K562 (cell line): ENCODE measurements around the gene PPP2R2B. TPM values are rescaled to one million over a fixed set of nuclear protein-coding genes. Genes with fewer than 3 reads are reported as not detected.

ENCODE experiments used
- ATAC-seq: fragments of 200-7000 bp; cut with Tn5 transposase; 3 replicates; pipeline ENCODE4 v1.9.1; 2020; ENCODE audit warnings: moderate library complexity
- BruUV-seq: library from RNA; stranded (reverse); fragments of 400-500 nt; replicated peaks from 2 replicates; lab custom pipeline; 2021; lab: Mats Ljungman, UMichigan
- CTCF ChIA-PET: fragments of 300-600 bp; formaldehyde crosslinking; extraction: SDS; loops from one replicate; lab custom pipeline; 2021; ENCODE audit warnings: low intra/inter-chr PET ratio; lab: Yijun Ruan, JAX
- POLR2A ChIA-PET: fragments of 300-600, 350-650 bp; sonication (Branson Sonifier 250); formaldehyde crosslinking; extraction: SDS; loops from one replicate; lab custom pipeline; 2021; ENCODE audit warnings: antibody characterized with exemption, inconsistent platforms; lab: Yijun Ruan, JAX
- DNase-seq, 4 experiments: peaks; one replicate each; pipeline versions ENCODE4 v3.0.0 to v3.0.0-alpha.2; 2011 to 2018; ENCODE audit warnings: low spot score in 3 of 4, mixed read lengths in 3 of 4; ENCODE audit errors: extremely low read depth in 1 of 4
- FAIRE-seq: peaks from 2 replicates; lab custom pipeline; 2011; peaks lifted over from hg19 to GRCh38; lab: Jason Lieb, UNC
- H2AFZ ChIP-seq: 2 replicates; pipeline ENCODE4 v1.6.0; 2011; ENCODE audit warnings: low read depth, low read length, control low read depth, inconsistent platforms
- H3K27ac ChIP-seq: fragments of 200-600 bp; 3 replicates; pipeline ENCODE4 v1.8.0; 2011; ENCODE audit warnings: low read depth, mild to moderate bottlenecking, control low read depth, inconsistent platforms, low read length, moderate library complexity, mixed read lengths; ENCODE audit errors: extremely low read depth
- H3K27me3 ChIP-seq, 2 experiments: fragments of 300-600 bp in 1 of 2; 2 replicates in 1 of 2; 3 replicates in 1 of 2; pipeline versions ENCODE4 v1.6.0 to v1.8.0; 2011; ENCODE audit warnings: inconsistent platforms in 2 of 2, low read length in 2 of 2, mild to moderate bottlenecking in 1 of 2, mixed read lengths in 1 of 2, moderate library complexity in 1 of 2; ENCODE audit not compliant: control insufficient read depth in 2 of 2, insufficient read depth in 2 of 2
- H3K36me3 ChIP-seq: fragments of 300-600 bp; 3 replicates; pipeline ENCODE4 v1.8.0; 2011; ENCODE audit warnings: mild to moderate bottlenecking, low read length, inconsistent platforms; ENCODE audit not compliant: control insufficient read depth, insufficient read depth
- H3K4me1 ChIP-seq, 2 experiments: fragments of 200-600 bp in 1 of 2; replicated peaks in 1 of 2; 2 replicates in 1 of 2; 3 replicates in 1 of 2; pipeline versions ENCODE4 v1.5.1 to v1.8.0; 2011; ENCODE audit warnings: inconsistent platforms in 2 of 2, low read length in 2 of 2, mild to moderate bottlenecking in 1 of 2, mixed read lengths in 1 of 2, moderate library complexity in 1 of 2; ENCODE audit not compliant: control insufficient read depth in 2 of 2, insufficient read depth in 2 of 2
- H3K4me2 ChIP-seq: 2 replicates; pipeline ENCODE4 v1.6.1; 2011; ENCODE audit warnings: low read length, control low read depth, inconsistent platforms, mixed read lengths; ENCODE audit not compliant: insufficient read depth
- H3K4me3 ChIP-seq: fragments of 200-600 bp; sonication (generic), shearing (Covaris generic); 2 replicates; pipeline ENCODE4 v1.5.1; 2016; ENCODE audit warnings: control low read depth, inconsistent platforms
- H3K79me2 ChIP-seq: fragments of 200-600 bp; 3 replicates; pipeline ENCODE4 v1.8.0; 2011; ENCODE audit warnings: low read length, inconsistent platforms; ENCODE audit not compliant: control insufficient read depth, insufficient read depth
- H3K9ac ChIP-seq, 2 experiments: 2 replicates each; pipeline versions ENCODE4 v1.6.0 to v1.6.1; 2011; ENCODE audit warnings: low read depth in 2 of 2, low read length in 2 of 2, control low read depth in 1 of 2, inconsistent platforms in 1 of 2, mild to moderate bottlenecking in 1 of 2, mixed read lengths in 1 of 2; ENCODE audit not compliant: insufficient read depth in 1 of 2
- H3K9me1 ChIP-seq: one replicate; pipeline ENCODE4 v1.6.0; 2011; ENCODE audit warnings: inconsistent platforms, mild to moderate bottlenecking, low read length, moderate library complexity; ENCODE audit not compliant: control insufficient read depth, insufficient read depth
- H3K9me3 ChIP-seq: replicated peaks from 2 replicates; pipeline ENCODE4 v1.5.1; 2011; ENCODE audit warnings: low read depth, low read length, inconsistent platforms; ENCODE audit not compliant: control insufficient read depth, insufficient read depth
- H4K20me1 ChIP-seq: replicated peaks from 2 replicates; pipeline ENCODE4 v1.6.1; 2011; ENCODE audit warnings: low read length, inconsistent platforms, mixed read lengths; ENCODE audit not compliant: control insufficient read depth, insufficient read depth
- ARNT ChIP-seq, 2 experiments: fragments of 450-650 bp; IDR thresholded peaks; 2 replicates each; pipeline ENCODE4 v1.6.1; 2016; ENCODE audit warnings: mild to moderate bottlenecking in 1 of 2
- E2F3 ChIP-seq: fragments of 250-450 bp; sonication (Bioruptor Pico); IDR thresholded peaks from 2 replicates; pipeline ENCODE4 v1.4.0; 2020; ENCODE audit warnings: mild to moderate bottlenecking
- GATAD2B ChIP-seq: fragments of 450-650 bp; IDR thresholded peaks from 2 replicates; pipeline ENCODE4 v1.6.1; 2017; ENCODE audit warnings: mild to moderate bottlenecking, borderline replicate concordance
- KHSRP ChIP-seq: fragments of 450-650 bp; IDR thresholded peaks from 2 replicates; pipeline ENCODE4 v1.6.1; 2017
- MTA1 ChIP-seq: fragments of 450-650 bp; IDR thresholded peaks from 2 replicates; pipeline ENCODE4 v1.6.1; 2017; ENCODE audit warnings: borderline replicate concordance
- NR3C1 ChIP-seq: sonication (generic); formaldehyde crosslinking; IDR thresholded peaks from 2 replicates; pipeline ENCODE4 v1.8.1; 2022; ENCODE audit warnings: missing genetic modification reagents
- PCBP1 ChIP-seq: fragments of 200-400 bp; formaldehyde crosslinking; IDR thresholded peaks from 2 replicates; pipeline ENCODE4 v1.6.1; 2018; ENCODE audit warnings: mild to moderate bottlenecking, low read depth, low read length; ENCODE audit not compliant: poor library complexity, severe bottlenecking
- PHF8 ChIP-seq: fragments of 200-600 bp; sonication (generic); IDR thresholded peaks from 2 replicates; pipeline ENCODE4 v1.6.1; 2012; ENCODE audit warnings: mixed run types, mild to moderate bottlenecking, inconsistent platforms, low read length, moderate library complexity, borderline replicate concordance
- POLR2B ChIP-seq: fragments of 450-650 bp; IDR thresholded peaks from 2 replicates; pipeline ENCODE4 v1.6.1; 2018; ENCODE audit warnings: low read depth; ENCODE audit not compliant: partially characterized antibody
- THRAP3 ChIP-seq: fragments of 450-650 bp; IDR thresholded peaks from 2 replicates; pipeline ENCODE4 v1.6.1; 2016; ENCODE audit warnings: mild to moderate bottlenecking, inconsistent platforms, borderline replicate concordance
- ZNF431 ChIP-seq: sonication (generic); formaldehyde crosslinking; IDR thresholded peaks from 2 replicates; pipeline ENCODE4 v1.8.0; 2022; ENCODE audit warnings: mild to moderate bottlenecking, missing genetic modification reagents
- ZNF444 ChIP-seq: fragments of 250-450 bp; sonication (Bioruptor Pico); IDR thresholded peaks from 2 replicates; pipeline ENCODE4 v1.4.0; 2020; ENCODE audit warnings: mild to moderate bottlenecking, moderate library complexity
- ZNF76 ChIP-seq: fragments of 250-450 bp; sonication (Bioruptor Pico); IDR thresholded peaks from 2 replicates; pipeline ENCODE4 v1.4.0; 2020; ENCODE audit warnings: mild to moderate bottlenecking, moderate library complexity, borderline replicate concordance
- WGBS: fragments of 100-300 bp; shearing (Covaris generic); methylation state at CpG from one replicate; pipeline ENCODE4 v1.1.6; 2016; ENCODE audit warnings: low coverage, mixed read lengths; ENCODE audit not compliant: insufficient coverage; ENCODE audit errors: missing lambda C conversion rate; 5-methylcytosine and 5-hydroxymethylcytosine counted together
- in situ Hi-C: fragments of 300-500 bp; cut with MboI; formaldehyde crosslinking; loops from 4 replicates; pipeline ENCODE4 v1.15.0; 2018; ENCODE audit warnings: inconsistent platforms, mixed read lengths
- intact Hi-C: fragments of 100-400 bp; cut with micrococcal nuclease; formaldehyde crosslinking; loops from 2 replicates; pipeline ENCODE4 v1.14.2; 2022
- polyA plus RNA-seq, 8 experiments: library from polyadenylated mRNA; depleted of rRNA in 4 of 8; stranded (reverse) in 5 of 8; unstranded in 3 of 8; fragments of >200 nt; fragmentation: Nextera tagmentation in 2 of 8; fragmentation: Illumina TruSeq in 1 of 8; extraction: Ambion mirVana in 2 of 8; extraction: Trizol in 1 of 8; gene quantifications; 2 replicates each; pipeline versions ENCODE4 v1.2.1 to v1.2.3, GENCODE V29; 2011 to 2014; ENCODE audit warnings: inconsistent platforms in 1 of 8, missing spikeins in 1 of 8
- total RNA-seq, 7 experiments: library from RNA; depleted of rRNA in 6 of 7; stranded (reverse); fragments of >200 nt in 6 of 7; fragmentation: Illumina TruSeq in 2 of 7; extraction: Trizol in 2 of 7; gene quantifications; 2 replicates each; pipeline versions ENCODE4 v1.2.1 to v1.2.3, GENCODE V29; 2011 to 2021; ENCODE audit warnings: low replicate concordance in 1 of 7
- TF ChIP-seq, protein P1 (sequence below), 2 experiments: fragments of 200-800 bp in 1 of 2; sonication (Bioruptor generic) in 1 of 2; sonication (generic) in 1 of 2; formaldehyde crosslinking in 1 of 2; IDR thresholded peaks in 1 of 2; conservative IDR thresholded peaks in 1 of 2; 2 replicates each; pipeline versions ENCODE4 v1.5.0 to v1.6.1; 2016 to 2020; ENCODE audit warnings: missing compliant biosample characterization in 1 of 2, missing genetic modification characterization in 1 of 2, missing genetic modification reagents in 1 of 2
- TF ChIP-seq, protein P2 (sequence below): fragments of 450-650 bp; IDR thresholded peaks from 2 replicates; pipeline ENCODE4 v1.7.1; 2018; ENCODE audit warnings: mild to moderate bottlenecking, low read depth; ENCODE audit not compliant: partially characterized antibody
- TF ChIP-seq, protein P3 (sequence below): sonication (generic); formaldehyde crosslinking; IDR thresholded peaks from 2 replicates; pipeline ENCODE4 v1.8.1; 2022; ENCODE audit warnings: missing genetic modification reagents
- TF ChIP-seq, protein P4 (sequence below): sonication (generic); formaldehyde crosslinking; IDR thresholded peaks from 2 replicates; pipeline ENCODE4 v1.4.0; 2020; ENCODE audit warnings: mild to moderate bottlenecking, missing genetic modification reagents

The PPP2R2B gene
- total and polyA plus RNA-seq, 9 of the 15 experiments (the other 6 are each of a cell fraction or from before 2014, with no cell fraction given), result not detected

DNA sequence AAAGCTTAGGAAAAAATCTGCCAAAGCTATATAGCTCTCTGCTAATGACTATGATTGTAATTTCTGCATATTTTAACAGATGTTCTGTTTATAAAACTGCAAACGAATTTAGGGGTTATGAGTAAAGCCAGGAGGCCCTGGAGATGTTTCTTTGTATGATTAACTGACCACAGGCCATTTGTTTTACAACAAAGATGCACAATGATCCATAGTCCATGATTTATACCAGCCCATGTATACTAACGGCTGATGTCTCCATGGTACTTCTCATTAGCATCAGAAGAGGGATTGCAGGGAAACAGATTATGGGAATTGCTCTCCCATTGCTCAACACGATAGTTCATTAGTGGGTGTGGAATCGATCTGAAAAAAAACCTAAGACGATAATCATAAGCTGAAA is 78.9 kb downstream of the PPP2R2B start:
- CTCF ChIA-PET, result no interaction called here
- Histone ChIP-seq H2AFZ (no peak overlapping the region), H3K27me3 (no peaks in the 10 kb centered on the region), H3K27ac (no peak overlapping the region), H3K9ac (no peak overlapping the region), H3K9me1 (no peaks in the 10 kb centered on the region), H3K9me3 (no peaks in the 10 kb centered on the region; the same call in 1 of the 2 replicates), H3K36me3 (no peaks in the 10 kb centered on the region), H3K79me2 (no peaks in the 10 kb centered on the region), H3K4me1 (no peaks in the 10 kb centered on the region), H3K4me2 (no peak overlapping the region), H4K20me1 (no peaks in the 10 kb centered on the region), H3K4me3 (no peak overlapping the region)
- DNase-seq (no peak), FAIRE-seq (no peak), ATAC-seq (no peak)
- in situ Hi-C loops, result no loop called here
- POLR2A ChIA-PET, result no interaction called here
- WGBS, result 0% methylated on average over 5 of the region's 5 CpGs
- no TSS peak for BruUV-seq
- intact Hi-C loops, result no loop called here
- no peak for TF ChIP-seq POLR2B
- no peak for TF ChIP-seq NR3C1 (CRISPR knock-in tag)
- no peak for TF ChIP-seq ARNT (IDR thresholded peaks at IDR 0.05)
- no peak for TF ChIP-seq THRAP3
- TF ChIP-seq, protein P1, sequence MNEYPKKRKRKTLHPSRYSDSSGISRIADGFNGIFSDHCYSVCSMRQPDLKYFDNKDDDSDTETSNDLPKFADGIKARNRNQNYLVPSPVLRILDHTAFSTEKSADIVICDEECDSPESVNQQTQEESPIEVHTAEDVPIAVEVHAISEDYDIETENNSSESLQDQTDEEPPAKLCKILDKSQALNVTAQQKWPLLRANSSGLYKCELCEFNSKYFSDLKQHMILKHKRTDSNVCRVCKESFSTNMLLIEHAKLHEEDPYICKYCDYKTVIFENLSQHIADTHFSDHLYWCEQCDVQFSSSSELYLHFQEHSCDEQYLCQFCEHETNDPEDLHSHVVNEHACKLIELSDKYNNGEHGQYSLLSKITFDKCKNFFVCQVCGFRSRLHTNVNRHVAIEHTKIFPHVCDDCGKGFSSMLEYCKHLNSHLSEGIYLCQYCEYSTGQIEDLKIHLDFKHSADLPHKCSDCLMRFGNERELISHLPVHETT (CRISPR knock-in tag; conservative IDR thresholded peaks at IDR 0.05 in 1 of 2, IDR thresholded peaks at IDR 0.05 in 1 of 2), result no peak
- TF ChIP-seq ZNF431 (CRISPR knock-in tag), result no peak
- TF ChIP-seq KHSRP, result no peak
- no peak for TF ChIP-seq PHF8
- TF ChIP-seq ZNF444 (CRISPR knock-in tag), result no peak
- TF ChIP-seq ZNF76 (CRISPR knock-in tag), result no peak
- TF ChIP-seq, protein P2, sequence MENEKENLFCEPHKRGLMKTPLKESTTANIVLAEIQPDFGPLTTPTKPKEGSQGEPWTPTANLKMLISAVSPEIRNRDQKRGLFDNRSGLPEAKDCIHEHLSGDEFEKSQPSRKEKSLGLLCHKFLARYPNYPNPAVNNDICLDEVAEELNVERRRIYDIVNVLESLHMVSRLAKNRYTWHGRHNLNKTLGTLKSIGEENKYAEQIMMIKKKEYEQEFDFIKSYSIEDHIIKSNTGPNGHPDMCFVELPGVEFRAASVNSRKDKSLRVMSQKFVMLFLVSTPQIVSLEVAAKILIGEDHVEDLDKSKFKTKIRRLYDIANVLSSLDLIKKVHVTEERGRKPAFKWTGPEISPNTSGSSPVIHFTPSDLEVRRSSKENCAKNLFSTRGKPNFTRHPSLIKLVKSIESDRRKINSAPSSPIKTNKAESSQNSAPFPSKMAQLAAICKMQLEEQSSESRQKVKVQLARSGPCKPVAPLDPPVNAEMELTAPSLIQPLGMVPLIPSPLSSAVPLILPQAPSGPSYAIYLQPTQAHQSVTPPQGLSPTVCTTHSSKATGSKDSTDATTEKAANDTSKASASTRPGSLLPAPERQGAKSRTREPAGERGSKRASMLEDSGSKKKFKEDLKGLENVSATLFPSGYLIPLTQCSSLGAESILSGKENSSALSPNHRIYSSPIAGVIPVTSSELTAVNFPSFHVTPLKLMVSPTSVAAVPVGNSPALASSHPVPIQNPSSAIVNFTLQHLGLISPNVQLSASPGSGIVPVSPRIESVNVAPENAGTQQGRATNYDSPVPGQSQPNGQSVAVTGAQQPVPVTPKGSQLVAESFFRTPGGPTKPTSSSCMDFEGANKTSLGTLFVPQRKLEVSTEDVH, result no peak
- TF ChIP-seq, protein P3, sequence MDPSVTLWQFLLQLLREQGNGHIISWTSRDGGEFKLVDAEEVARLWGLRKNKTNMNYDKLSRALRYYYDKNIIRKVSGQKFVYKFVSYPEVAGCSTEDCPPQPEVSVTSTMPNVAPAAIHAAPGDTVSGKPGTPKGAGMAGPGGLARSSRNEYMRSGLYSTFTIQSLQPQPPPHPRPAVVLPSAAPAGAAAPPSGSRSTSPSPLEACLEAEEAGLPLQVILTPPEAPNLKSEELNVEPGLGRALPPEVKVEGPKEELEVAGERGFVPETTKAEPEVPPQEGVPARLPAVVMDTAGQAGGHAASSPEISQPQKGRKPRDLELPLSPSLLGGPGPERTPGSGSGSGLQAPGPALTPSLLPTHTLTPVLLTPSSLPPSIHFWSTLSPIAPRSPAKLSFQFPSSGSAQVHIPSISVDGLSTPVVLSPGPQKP (CRISPR knock-in tag), result no peak
- no peak for TF ChIP-seq PCBP1
- no peak for TF ChIP-seq GATAD2B
- TF ChIP-seq, protein P4, sequence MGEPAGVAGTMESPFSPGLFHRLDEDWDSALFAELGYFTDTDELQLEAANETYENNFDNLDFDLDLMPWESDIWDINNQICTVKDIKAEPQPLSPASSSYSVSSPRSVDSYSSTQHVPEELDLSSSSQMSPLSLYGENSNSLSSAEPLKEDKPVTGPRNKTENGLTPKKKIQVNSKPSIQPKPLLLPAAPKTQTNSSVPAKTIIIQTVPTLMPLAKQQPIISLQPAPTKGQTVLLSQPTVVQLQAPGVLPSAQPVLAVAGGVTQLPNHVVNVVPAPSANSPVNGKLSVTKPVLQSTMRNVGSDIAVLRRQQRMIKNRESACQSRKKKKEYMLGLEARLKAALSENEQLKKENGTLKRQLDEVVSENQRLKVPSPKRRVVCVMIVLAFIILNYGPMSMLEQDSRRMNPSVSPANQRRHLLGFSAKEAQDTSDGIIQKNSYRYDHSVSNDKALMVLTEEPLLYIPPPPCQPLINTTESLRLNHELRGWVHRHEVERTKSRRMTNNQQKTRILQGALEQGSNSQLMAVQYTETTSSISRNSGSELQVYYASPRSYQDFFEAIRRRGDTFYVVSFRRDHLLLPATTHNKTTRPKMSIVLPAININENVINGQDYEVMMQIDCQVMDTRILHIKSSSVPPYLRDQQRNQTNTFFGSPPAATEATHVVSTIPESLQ (CRISPR knock-in tag), result no peak
- TF ChIP-seq MTA1, result no peak
- TF ChIP-seq E2F3, result no peak
